GM18526 (cell line): ENCODE results near the gene STAG2.

Experiments used
- POLR2A ChIP-seq: IDR thresholded peaks from 3 replicates; pipeline ENCODE4 v1.6.1; 2011; ENCODE audit not compliant: insufficient read length; ENCODE audit errors: extremely low read depth

Gene STAG2

GRCh38 chrX:124093222-124093621, 131.7 kb downstream of the STAG2 start:
- TF ChIP-seq POLR2A = no peak

- no peak for TF ChIP-seq POLR2A
Measured at GRCh38 chrX:124097116-124097515, 135.6 kb downstream of the STAG2 start.

DNA sequence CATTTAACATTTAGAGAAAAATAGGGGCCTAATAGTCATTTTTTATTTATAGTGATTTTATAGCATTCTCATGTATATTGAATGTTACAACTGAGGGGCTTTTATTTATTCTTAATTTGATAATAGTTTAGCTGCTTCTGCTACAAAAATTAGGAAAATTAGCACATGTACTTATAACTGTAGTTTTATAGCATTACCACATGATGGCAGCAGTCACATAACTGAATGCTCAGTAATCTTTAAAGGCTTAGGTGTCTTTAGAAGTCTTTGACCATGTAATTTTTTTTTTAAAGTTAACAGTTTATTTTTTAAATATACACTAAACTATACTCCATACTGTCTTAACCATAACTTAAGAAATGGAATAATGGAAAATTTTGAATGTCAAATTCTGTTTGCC, 136.6 kb downstream of the STAG2 start:
- TF ChIP-seq POLR2A = no peak

DNA sequence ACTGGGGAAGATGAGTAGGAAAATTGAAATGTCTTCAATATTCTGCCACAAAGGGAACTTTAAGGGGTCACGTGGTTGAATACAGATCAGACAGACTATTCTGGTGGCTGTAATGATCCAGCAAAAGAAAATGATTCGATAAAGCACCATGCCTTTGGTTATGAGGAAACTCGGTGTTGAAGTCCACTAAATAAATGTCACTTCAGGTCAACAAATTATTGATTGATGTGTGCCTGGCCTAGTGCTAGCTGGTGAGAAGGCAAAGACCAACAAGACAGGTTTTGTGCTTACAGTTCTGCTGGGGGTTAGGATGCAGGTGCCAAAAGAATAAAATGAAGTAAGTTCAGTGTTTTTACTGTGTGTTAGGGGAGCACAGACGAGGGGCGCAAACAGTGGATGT, 142.5 kb downstream of the STAG2 start:
- TF ChIP-seq POLR2A = no peak

GRCh38 chrX:124113621-124114600, 152.4 kb downstream of the STAG2 start:
- TF ChIP-seq POLR2A = no peak

DNA sequence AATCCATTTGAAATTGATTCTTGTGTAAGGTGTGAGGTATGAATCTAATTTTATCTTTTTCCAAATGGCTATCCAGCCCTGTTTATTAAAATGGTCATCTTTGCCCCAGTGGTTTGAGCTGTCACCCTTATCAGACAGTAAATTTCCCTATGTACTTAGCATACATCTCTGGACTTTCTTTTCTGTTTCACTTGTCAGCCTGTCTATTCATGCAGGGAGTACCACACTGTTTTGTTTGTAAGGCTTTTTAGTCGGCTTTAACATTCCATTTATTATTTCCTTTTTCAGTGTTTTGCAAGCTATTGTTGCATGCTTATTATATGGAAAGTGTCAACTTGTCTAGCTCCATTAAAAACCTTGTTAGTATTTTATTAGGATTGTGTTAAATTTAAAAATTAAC, 155.8 kb downstream of the STAG2 start:
- no peak for TF ChIP-seq POLR2A

GRCh38 chrX:124125471-124125870, 164.0 kb downstream of the STAG2 start:
- TF ChIP-seq POLR2A = no peak

- TF ChIP-seq POLR2A = no peak
Measured at GRCh38 chrX:124127496-124127895, 166.0 kb downstream of the STAG2 start.

GRCh38 chrX:124145749-124146148, 184.2 kb downstream of the STAG2 start:
- TF ChIP-seq POLR2A = no peak

- TF ChIP-seq POLR2A = no peak
Measured at GRCh38 chrX:124151195-124151594, 189.7 kb downstream of the STAG2 start.
